Midbrain (tissue), 1 donor: ENCODE data around the gene PSMD6.

Experiments
- DNase-seq: peaks from one replicate; lab custom pipeline; 2025; lab: John Stamatoyannopoulos, UW

The PSMD6 gene

GRCh38 chr3:64008487-64009351 is 14.6 kb downstream of the PSMD6 start:
- no peak for DNase-seq

GRCh38 chr3:64008017-64008416 is 15.3 kb downstream of the PSMD6 start:
- DNase-seq, result no peak

- DNase-seq, result no peak
Observed at GRCh38 chr3:64003589-64003988, 19.7 kb downstream of the PSMD6 start.

GRCh38 chr3:64002233-64002632 is 21.1 kb downstream of the PSMD6 start:
- no peak for DNase-seq

GRCh38 chr3:64000453-64001055 is 22.7 kb downstream of the PSMD6 start:
- no peak for DNase-seq

- DNase-seq, result no peak
Observed at GRCh38 chr3:63998852-63999754, 24.2 kb downstream of the PSMD6 start.

GRCh38 chr3:63995086-63995485 is 28.2 kb downstream of the PSMD6 start:
- DNase-seq, result no peak

- peak; percentile 72 for DNase-seq
Observed at GRCh38 chr3:63993653-63994079, 29.6 kb downstream of the PSMD6 start.

- no peak for DNase-seq
Observed at GRCh38 chr3:63992516-63993209, 30.6 kb downstream of the PSMD6 start.

- no peak for DNase-seq
Observed at GRCh38 chr3:63991666-63992065, 31.6 kb downstream of the PSMD6 start.

GRCh38 chr3:63990733-63991132 is 32.6 kb downstream of the PSMD6 start:
- DNase-seq, result no peak

GRCh38 chr3:63990204-63990603 is 33.1 kb downstream of the PSMD6 start:
- DNase-seq, result no peak

GRCh38 chr3:63988943-63989342 is 34.4 kb downstream of the PSMD6 start:
- DNase-seq, result no peak

GRCh38 chr3:63986831-63987230 is 36.5 kb downstream of the PSMD6 start:
- DNase-seq, result no peak

- DNase-seq, result no peak
Observed at GRCh38 chr3:63986146-63986545, 37.1 kb downstream of the PSMD6 start.

- no peak for DNase-seq
Observed at GRCh38 chr3:63984391-63984790, 38.9 kb downstream of the PSMD6 start.

GRCh38 chr3:63981980-63982379 is 41.3 kb downstream of the PSMD6 start:
- DNase-seq, result no peak

- DNase-seq, result no peak
Observed at GRCh38 chr3:63980830-63981498, 42.3 kb downstream of the PSMD6 start.

GRCh38 chr3:63980019-63980418 is 43.3 kb downstream of the PSMD6 start:
- DNase-seq, result no peak

GRCh38 chr3:63979093-63979885 is 44.0 kb downstream of the PSMD6 start:
- DNase-seq, result no peak
